Fibroblast of villous mesenchyme (primary cell): ENCODE data around the gene KCNMB2. TPM values are rescaled to one million over a fixed set of nuclear protein-coding genes. Genes with fewer than 3 reads are reported as not detected.
"Not testable (repeated sequence)": the region's sequence is repeated elsewhere in the genome, so short reads cannot be mapped to it uniquely, and the experiment has no call there.

Experiments
- DNase-seq: peaks from one replicate; pipeline ENCODE4 v3.0.0-alpha.2; 2010; ENCODE audit warnings: low read depth
- H3K4me3 ChIP-seq: 2 replicates; pipeline ENCODE4 v1.5.1; 2011; ENCODE audit warnings: low read depth, mild to moderate bottlenecking, low read length
- CTCF ChIP-seq: IDR thresholded peaks from 2 replicates; pipeline ENCODE4 v1.5.1; 2012; ENCODE audit warnings: low read depth, mild to moderate bottlenecking, low read length; ENCODE audit not compliant: insufficient read depth
- total RNA-seq: library from RNA; depleted of rRNA; stranded (reverse); fragments of >200 nt; gene quantifications from 2 replicates; pipeline ENCODE4 v1.2.3, GENCODE V29; 2012

Gene KCNMB2
- total RNA-seq, 1 donor, result not detected

DNA sequence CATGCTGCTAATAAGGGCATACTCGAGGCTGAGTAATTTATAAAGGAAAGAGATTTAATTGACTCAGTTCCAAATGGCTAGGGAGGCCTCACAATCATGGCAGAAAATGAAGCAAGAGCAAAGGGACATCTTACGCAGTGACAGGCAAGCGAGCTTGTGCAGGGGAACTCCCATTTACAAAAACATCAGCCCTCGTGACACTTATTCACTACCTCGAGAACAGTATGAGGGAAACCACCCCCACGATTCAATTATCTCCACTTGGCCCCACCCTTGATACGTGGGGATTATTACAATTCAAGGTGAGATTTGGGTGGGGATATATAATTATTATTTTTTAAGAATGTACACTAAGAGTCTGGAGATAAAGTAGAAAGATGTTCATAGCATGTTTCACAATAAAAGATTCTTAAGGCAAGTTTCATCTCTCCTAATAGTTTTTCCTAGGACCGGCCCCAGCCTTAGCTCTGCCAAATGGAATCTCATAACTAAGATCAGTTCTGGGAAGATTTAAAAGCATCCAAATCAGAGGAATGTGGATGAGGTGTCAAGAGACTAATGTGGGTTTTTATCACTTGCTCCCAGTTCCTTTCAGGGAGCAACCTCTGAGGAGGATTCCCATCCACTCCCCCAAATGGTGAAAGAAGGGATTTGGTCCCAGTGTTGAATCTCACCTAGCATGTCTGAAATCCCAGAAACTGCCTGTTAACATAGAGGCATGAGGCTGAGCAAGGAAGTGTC, 314.4 kb downstream of the KCNMB2 start:
- no peak overlapping the region for H3K4me3 ChIP-seq
- no peak for DNase-seq
- no peak for TF ChIP-seq CTCF

- DNase-seq, result no peak
- no peak for TF ChIP-seq CTCF
- H3K4me3 ChIP-seq, result no peak overlapping the region
Observed at GRCh38 chr3:178851564-178851963, 315.3 kb downstream of the KCNMB2 start.

- no peak for TF ChIP-seq CTCF
- no peak overlapping the region for H3K4me3 ChIP-seq
- peak; percentile 0 for DNase-seq
Observed at GRCh38 chr3:178856804-178857203, 320.6 kb downstream of the KCNMB2 start.

GRCh38 chr3:178859386-178859785, 323.1 kb downstream of the KCNMB2 start:
- no peak for DNase-seq
- no peak for TF ChIP-seq CTCF
- H3K4me3 ChIP-seq, result no peak overlapping the region

DNA sequence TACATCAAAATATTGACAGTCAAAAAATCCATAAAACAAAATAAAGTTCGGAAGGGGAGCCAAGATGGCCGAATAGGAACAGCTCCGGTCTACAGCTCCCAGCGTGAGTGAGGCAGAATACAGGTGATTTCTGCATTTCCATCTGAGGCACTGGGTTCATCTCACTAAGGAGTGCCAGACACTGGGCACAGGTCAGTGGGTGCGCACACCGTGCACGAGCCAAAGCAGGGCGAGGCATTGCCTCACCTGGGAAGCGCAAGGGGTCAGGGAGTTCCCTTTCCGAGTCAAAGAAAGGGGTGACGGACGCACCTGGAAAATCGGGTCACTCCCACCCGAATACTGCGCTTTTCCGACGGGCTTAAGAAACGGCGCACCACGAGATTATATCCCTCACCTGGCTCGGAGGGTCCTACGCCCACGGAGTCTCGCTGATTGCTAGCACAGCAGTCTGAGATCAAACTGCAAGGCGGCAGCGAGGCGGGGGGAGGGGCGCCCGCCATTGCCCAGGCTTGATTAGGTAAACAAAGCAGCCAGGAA, 323.7 kb downstream of the KCNMB2 start:
- H3K4me3 ChIP-seq, result peak overlapping the region; percentile 41
- DNase-seq, result not testable (repeated sequence)

DNA sequence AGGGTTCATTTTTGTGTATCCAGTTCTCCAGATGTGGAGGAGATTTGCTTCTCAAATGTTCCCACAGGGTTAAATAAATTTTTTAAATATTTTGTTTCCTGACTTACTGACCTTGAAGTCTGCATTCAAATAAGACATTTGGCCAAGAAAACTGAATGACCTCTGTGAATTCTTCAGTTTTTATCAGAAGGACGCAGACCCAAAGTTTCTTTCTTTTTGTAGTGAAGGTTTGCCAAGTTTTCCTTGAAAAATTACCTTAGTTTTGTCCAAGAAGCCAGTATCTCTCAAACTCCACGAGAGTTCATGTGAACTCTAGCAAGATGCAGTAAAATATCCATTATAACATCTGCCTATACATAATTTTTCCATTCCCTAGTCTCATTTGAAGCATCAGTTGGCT, 332.4 kb downstream of the KCNMB2 start:
- no peak overlapping the region for H3K4me3 ChIP-seq
- no peak for DNase-seq
- TF ChIP-seq CTCF, result no peak

DNA sequence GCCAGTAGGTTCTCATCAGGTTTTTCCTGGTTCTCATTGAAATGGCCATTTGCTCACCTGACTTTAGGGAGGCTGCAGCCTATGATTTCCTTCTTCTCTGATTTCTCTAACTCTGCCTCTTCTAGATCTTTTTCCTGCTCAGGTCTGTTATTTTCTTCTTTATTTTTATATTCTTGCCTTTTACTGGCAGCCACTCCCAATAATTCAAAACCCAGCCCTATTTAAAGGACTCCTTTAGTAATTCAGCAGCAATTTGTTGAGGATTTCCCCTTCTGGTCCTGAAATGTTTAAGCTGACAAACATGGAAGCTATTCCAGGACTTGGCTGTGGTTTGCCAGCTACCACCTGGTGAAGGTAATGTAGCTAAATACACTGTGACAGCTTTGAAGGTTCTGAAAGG, 333.8 kb downstream of the KCNMB2 start:
- H3K4me3 ChIP-seq, result no peak overlapping the region
- no peak for DNase-seq
- TF ChIP-seq CTCF, result no peak
